Germinal center (tissue), 1 donor: Measurements from ENCODE around the gene TPM2.

Experiments used
- DNase-seq: peaks from one replicate; pipeline ENCODE4 v3.0.0; 2012; ENCODE audit warnings: mixed read lengths, low spot score

TPM2 gene

DNA sequence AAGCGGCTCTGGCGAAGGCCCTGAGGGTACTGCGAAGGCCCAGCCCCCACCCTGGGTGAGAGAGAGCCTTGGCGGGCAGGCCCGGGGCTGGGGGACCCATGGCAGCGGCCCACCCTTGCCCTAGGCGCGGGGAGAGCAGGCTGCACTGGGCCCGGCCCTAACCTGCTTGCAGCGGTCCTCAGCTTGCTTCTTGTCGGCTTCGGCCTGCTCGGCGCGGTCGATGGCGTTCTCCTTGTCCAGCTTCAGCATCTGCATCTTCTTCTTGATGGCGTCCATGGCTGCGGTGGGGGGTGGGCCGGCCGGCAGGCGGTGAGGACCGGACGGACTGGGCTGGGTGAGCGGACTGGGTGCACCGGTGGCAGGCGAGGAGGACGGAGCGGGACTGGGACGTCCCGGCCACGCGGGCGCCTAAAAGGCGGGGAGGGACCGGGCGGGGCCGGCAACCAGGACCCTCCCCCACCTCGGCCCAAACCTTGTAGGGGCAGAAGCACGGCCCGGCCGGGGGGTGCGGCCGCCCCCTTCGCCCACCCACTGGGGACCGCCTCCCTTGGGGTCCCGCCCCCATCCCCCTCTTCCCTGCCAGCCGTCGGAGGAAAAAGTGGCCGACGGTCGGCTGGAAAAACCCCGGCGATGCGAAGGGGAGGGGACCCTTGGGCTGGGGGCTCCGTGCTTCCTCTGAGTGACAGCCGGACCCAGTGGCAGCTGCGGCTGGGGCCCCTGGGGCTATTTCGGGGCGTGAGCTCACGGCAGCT, at the start of gene TPM2:
Gene TPM2, minus strand, starts transcription at position 384 of the 752 bp plus-strand sequence. Its CDS starts 108 bp downstream, at position 276.
- no peak for DNase-seq

DNA sequence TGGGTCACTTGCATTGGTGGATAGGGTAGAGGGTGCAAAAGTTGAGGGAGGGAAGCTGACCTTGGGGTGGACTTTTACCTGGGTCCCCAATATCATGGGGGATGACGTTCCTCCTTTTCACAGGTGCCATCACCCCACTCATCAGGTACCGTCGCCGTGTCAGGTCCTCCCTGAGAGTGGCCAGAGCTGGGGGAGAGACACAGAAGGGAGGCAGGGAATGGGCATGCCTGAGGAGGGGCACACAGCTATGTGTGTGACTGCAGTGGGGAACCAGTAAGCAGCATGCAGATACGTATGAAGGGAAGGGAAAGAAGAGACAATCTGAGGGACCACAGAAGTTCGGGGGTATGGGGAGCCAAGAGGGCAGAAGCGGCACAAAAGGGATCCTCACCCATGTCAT, 49.2 kb upstream of the TPM2 start:
- DNase-seq: no peak

DNA sequence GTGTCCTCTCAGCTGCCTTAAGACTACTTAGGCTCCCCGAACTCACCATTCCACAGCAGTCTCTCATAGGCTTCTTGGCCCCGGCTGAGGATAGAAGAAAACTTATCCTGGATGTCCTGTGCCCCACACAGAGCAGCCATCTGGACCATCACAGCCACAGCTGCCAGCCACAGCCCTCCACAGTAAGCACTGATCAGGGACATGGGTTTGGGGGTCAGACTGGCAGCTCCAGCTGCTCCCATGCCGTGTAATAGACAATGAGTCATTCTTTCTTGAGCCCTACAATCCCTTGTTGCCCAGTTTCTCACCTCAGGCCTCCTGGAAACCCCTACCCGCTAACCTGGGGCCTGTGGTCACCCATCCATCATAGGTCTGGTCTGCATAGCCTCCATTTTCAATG, 48.5 kb upstream of the TPM2 start:
- no peak for DNase-seq

DNA sequence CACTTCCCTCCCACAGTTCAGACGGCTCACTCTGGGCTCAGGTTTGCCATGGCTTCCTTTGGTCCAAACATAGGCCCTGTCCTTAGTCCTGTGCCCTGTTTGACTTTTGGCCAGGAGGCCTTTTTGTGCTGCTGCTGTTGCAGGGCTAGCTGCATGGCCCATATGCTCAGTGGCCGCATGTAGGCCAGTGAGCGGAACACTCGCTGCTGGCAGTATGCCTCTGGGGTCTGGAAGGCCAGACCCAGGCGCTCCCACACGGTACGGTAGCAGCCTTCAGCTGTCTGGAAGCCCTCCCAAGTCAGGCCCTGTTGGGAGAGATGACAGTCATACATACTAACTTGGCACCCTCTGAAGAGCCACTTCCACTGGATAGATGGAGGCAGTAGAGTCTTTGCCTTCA, 47.4 kb upstream of the TPM2 start:
- no peak for DNase-seq

DNA sequence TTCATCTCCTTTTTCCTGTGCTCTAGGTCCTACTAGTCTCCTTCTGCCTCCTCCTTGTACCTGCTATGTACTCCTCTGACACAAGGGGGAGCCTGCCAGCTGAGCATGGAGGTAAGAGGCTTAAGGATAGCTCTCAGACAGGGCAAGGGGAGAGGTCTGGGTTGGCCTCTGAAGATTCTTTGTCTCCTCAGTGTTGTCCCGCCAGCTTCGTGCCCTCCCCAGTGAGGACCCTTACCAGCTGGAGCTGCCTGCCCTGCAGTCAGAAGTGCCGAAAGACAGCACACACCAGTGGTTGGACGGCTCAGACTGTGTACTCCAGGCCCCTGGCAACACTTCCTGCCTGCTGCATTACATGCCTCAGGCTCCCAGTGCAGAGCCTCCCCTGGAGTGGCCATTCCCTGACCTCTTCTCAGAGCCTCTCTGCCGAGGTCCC, 46.5 kb upstream of the TPM2 start:
- DNase-seq: peak; percentile 76

DNA sequence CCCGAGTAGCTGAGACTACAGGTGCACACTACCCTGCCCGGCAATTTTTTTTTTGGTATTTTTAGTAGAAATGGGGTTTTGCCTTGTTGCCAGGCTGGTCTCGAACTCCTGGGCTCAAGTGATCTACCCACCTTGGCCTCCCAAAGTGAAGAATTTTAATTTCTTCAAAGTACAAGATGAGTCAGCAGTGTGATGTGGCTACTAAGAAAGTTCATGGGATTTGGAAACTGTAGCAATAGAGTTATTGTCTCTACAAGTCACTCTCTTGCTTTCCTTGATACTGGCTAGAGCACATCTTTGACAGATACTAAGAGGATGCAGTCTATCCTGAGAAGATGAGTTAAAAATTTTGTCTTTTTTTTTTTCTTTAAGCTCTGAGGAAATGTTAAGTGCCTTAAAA, 44.4 kb upstream of the TPM2 start:
- no peak for DNase-seq

DNA sequence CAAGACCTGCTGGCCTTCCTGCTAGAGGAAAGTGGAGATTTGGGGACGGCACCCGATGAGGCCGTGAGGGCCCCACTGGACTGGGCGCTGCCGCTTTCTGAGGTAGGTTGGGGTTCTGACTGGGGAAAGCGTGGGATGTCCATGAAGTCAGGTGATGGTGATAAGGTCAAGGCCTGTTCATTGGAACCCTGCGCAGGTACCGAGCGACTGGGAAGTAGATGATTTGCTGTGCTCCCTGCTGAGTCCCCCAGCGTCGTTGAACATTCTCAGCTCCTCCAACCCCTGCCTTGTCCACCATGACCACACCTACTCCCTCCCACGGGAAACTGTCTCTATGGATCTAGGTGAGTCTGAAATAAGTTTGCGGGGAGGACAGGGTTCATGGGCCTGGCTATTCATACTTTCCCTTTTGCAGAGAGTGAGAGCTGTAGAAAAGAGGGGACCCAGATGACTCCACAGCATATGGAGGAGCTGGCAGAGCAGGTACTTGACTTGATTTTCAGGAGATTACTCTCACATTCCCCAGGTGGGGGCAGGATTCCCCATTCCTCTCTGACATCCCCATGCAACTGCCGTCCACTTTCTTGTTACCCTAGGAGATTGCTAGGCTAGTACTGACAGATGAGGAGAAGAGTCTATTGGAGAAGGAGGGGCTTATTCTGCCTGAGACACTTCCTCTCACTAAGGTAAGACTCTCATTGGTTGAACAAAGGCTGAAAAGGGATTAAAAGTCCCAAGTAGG, 43.2 kb upstream of the TPM2 start:
- peak; percentile 60 for DNase-seq

DNA sequence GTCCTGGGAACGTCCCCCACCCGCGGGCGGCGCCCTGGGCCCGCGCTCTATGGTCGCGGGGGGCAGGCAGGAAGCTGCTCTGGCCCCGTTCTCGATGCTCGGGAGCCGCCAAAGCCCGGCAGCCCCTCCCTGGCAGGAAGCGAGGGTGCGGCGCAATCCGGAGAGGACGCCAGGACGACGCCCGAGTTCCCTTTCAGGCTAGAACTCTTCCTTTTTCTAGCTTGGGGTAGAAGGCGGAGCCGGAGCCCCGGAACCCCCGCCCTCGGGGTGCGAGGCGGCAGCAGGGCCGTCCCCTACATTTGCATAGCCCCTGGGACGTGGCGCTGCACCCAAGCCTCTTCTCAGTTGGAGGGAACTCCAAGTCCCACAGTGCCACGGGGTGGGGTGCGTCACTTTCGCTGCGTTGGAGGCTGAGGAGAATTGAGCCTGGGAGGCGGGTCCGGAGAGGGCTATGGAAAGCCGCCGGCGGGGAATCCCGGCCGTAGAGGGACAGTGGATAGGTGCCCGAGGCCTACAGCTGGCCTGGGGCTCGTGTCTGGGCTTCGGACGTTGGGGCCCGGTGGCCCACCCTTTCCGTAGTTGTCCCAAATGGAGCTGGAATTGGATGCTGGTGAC, 42.6 kb upstream of the TPM2 start, which contains the start of the genes CREB3 and TLN1:
Gene CREB3, plus strand, starts transcription at position 482 of the 615 bp plus-strand sequence. Its CDS starts 107 bp downstream, at position 589.
Gene TLN1, minus strand, starts transcription at position 11 of the 615 bp plus-strand sequence. CDS start 6,501 bp downstream, outside the sequence.
- peak; percentile 99 for DNase-seq

DNA sequence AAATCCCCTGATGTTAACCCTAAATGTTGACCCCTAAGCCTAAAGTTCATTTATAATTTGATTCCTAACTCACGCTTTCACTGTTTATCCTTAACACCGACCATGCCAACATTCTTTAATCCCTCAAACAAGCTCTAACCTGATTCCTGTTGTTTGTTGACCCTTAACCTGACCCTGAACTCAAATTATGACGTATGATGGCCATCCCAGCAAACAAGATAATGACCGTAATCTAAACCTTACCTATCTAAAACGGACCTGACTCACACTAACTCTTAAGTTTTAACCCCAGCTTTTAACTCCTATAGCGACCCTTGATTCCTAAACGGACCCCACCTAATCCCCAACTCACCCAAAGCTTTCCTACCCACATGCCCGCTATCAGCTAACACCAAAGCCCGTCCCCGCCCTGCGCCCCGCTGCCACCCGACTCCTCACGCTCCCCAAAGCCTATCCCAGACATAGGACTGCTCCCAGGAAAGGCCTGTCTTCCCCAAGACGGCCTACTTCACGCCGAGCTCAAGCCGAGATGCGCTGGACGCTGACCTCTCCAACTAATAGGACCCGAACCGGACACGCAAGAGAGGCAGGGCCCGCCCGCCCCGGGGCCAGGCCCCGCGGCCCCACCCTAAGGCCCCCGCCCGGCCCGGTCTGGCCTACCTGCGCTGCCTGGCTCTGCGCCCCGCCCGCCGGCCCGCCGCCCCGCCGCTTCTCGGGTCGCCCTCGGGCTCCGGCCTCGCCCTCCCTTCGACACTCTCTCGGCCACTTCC, 41.9 kb upstream of the TPM2 start:
- DNase-seq: no peak

DNA sequence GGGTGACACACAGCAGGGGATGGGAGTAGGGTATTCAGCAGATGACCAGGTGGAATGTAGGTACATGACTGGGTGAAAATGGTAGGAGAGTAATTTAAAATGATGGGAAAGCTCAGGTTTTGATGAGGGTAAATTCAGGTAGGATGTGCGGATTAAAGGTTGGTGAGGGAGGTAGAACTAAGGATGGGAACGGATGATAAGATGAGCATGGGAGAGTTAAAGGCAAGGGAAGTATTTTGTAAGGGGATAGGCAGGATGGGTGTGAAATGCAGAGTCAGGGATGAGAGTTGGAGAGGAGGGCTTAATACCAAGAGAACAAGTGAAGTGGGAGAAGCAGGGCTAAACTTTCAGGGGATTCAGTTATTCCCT, 40.7 kb upstream of the TPM2 start:
- no peak for DNase-seq

DNA sequence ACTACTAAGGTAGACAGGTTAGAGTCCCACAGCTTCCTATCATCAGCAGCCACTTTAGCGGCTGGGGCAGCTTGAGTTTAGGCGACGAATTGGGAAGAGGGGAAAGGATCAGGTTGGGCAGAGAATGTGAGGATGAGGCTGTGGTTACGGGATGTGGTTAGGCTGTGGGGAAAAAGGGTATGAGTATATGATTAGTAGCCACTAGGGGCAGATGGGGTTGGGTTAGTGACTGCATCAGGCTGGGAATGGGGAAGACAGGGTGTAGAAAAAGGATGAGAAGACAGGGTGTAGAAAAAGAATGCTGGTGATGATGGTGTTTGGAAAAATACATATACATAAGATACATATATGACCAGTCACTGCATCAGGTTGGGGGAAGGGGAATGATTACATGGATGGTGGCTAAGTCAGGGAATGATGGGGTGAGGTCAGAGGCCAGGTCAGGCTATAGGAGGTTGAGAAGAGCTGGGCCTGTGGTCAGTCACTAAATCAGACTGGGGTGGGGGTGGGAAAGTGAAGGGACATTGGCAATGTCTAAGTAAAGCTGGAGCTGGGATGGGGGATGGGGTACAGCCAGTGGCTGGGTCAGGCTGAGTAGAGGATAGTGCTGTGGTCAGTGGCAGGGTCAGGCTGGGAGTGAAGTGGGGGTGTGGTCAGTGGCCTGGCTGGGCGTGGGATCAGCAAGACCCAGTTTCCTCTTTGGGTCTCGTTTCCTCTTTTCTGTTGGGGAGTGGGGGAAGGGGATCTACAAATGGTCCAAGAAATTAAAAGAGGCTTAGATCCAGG, 40.2 kb upstream of the TPM2 start:
- peak; percentile 62 for DNase-seq

DNA sequence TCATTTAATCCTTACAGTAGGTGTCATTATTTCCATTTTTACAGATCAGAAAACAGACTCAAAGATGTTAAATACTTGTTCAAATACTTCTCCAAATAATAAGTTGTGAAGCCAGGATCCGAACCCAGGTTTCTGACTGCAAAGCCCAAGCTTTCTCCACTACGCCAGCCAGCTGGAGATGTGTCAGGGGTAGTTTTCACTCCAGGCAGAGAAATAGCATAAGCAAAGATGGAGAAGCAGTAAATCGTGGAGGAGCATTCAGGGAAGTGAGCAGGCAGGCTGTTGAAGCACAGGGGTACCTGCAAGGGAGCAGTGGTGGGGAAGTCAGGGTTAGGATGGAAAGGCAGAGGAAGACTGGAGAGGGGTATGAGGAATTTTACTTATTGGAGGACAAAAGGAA, 39.4 kb upstream of the TPM2 start:
- DNase-seq: no peak

DNA sequence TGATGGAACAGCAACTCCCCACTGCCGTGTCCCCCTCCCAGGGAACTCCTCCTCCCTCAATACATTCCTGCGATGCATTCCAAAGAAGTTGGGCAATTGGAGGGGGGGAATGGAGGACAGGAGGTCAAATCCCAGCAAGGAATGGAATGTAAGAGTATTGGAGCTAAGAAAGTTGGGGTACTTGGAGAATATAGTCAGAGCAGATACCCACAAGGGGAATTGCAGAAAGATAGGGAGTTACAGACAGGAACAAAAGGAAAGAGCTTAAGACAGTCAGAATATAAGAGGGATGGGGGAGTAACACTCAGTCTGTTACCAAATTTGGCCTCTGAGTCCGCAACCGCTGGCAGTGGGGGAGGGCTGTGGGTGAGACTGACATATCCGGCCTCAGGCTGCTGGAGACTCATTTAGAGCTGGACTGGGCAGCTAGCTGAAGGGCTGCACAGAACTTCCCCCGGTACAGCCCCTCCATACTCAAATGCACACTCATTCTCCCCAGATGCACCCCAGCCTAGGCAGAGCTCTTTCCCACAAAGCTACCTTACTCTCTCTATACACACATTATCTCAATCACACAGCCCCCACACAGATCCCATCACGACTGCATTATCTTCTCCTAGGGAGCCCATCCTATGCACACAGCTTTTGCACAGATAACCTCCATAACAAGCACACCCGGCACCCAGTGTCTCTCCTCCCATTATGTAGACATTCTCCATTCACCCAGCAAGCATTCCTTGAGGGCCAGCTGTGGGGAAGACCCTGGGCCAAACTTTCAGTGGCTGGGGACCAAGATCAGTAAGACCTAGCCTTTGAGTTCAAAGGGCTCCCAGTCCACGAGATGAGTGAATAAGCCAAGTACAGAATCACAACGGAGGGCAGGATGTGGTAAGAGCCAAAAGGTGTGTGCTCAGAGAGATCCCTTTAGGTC, 38.6 kb upstream of the TPM2 start:
- DNase-seq: no peak

DNA sequence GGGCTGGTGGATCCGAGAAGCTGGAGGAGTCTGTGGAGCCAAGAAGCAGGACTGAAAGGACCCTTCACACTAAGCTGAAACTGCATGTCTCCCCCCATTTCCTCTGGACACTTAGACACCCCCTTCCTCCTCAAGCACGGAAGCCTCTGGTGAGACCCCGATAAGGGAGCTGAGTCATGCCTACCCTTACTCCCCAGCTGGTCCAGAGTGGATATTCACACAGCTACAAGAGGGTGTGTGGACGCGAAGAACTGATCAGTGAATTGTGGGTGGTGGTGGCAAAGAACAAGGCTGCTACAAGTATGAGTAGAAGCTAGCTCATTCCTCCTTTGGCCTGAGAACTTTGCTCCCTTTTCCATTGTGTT, 37.9 kb upstream of the TPM2 start:
- no peak for DNase-seq

DNA sequence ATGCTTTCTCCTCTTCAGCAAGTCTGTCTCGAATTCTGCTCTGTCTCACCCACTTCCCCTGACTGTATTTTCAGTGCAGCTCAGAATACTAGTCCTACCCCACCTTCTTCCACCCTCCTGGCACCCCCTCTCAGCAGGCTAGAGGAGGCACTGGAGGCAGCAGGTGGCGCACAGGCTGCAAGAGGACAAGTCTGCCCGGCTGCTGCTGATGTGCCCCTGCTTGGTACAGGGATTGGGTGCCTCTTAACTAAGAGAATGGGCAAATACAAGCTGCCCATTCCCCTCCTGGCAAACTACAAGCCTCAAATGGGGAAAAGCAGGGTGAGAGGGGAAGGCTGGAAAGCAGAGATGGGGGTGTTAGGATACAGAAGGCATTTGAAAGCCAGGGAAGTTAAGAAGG, 37.2 kb upstream of the TPM2 start:
- DNase-seq: peak; percentile 59

DNA sequence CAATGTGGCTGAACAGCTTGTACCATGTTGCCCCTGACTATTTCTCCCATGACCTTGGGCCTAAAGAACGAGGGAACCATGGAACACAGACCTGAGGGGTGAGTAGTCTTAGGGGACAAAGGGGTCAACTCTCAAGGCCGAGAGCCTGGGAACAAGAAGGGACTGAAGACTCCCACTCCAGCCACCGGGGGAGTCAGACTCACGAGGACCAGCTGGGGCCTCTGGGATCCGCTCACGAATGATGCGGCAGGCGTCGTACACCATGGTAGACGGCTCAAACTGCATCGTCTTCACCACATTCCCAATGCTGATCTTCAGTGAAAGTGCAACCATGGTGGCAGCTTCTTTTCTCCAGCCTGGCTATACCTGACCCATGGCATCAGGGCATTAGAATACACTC, 35.6 kb upstream of the TPM2 start:
- no peak for DNase-seq

DNA sequence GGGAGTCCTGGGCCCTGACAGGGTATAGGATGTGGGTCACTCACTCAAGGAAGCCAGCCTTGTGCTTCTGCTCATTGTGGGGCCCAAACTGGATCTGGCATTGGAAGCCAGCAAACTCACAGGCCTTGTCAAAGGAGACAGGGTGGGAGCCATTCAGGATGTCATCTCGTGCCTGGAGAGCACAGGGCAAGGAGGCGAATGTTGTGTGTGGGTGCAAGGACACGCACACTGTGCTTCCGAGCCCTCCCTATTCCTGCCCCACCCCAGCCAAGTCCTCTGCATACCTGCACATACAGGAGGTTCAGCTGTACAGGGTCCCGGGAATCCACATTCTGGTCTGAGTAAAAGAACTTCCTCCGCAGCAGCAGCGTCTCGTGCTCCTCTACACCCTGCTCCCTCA, 34.2 kb upstream of the TPM2 start:
- no peak for DNase-seq

DNA sequence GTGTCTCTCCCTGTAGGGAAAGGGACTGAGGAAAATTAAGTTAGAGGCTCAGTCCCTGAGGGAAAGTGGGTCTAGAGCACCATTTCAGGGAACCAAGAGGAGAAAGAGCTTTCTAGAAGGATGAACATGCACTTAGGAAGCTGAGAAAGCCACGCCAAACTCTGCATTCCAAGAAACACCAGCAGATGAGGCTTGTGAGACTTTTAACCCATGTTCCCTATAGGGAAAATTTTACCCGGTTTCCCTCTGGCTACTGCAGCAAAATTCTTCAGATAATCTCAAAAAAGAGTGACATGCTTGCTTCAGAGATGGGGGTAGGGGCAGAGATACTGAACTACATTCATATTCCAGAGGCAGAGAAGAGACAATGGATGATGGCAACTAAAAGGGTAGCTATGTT, 33.7 kb upstream of the TPM2 start:
- no peak for DNase-seq

DNA sequence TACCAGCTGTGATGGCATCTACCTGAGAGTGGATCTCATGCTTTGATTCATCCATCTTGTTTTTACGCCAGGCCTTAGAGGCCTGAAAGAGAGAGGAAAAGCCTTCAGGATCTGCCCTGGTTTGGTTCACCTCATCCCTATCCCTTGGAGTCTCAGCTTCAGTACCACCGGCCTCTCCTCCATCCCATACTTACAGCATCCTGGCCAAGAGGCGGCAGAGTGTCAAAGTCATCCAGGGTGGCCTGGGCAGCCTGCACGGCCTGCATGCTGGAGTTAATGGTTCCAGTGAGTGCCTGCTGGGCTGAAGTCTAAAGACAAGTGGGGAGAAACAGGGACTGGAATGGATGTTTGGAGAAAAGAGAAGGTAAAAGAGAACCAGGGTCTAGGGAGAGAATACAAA, 29.8 kb upstream of the TPM2 start:
- no peak for DNase-seq
